GM12878 (cell line): ENCODE measurements around the gene GYS2. TPM values are rescaled to one million over a fixed set of nuclear protein-coding genes. Genes with fewer than 3 reads are reported as not detected.

Experiments used
- polyA plus RNA-seq, 11 experiments: library from polyadenylated mRNA; depleted of rRNA in 4 of 11; unstranded in 6 of 11; stranded (reverse) in 5 of 11; fragments of >200 nt; fragmentation: Nextera tagmentation in 4 of 11; fragmentation: Illumina TruSeq in 1 of 11; extraction: Ambion mirVana in 4 of 11; extraction: Trizol in 1 of 11; gene quantifications; 1 replicate in 1 of 11; 2 replicates in 10 of 11; pipeline versions ENCODE4 v1.2.1 to v1.2.3, GENCODE V29; 2011 to 2016; ENCODE audit warnings: inconsistent platforms in 2 of 11, missing spikeins in 2 of 11, low read depth in 1 of 11
- total RNA-seq, 4 experiments: library from RNA; depleted of rRNA in 3 of 4; stranded (reverse); fragments of >200 nt in 3 of 4; fragmentation: Illumina TruSeq in 1 of 4; extraction: Trizol in 1 of 4; gene quantifications; 2 replicates each; pipeline versions ENCODE4 v1.2.1 to v1.2.3, GENCODE V29; 2013 to 2021

The GYS2 gene
- total and polyA plus RNA-seq, 10 of the 15 experiments (the other 5 are each of a cell fraction or from before 2014, with no cell fraction given) = not detected

Other genes with a start within 250 kb of the GYS2 start
- gene IAPP, start 231.9 kb downstream of the GYS2 start, total RNA-seq (2014; rRNA removed) = not detected in 2 replicates
- gene IAPP, start 231.9 kb downstream of the GYS2 start, total RNA-seq (2014; rRNA removed; fragmentation: Illumina TruSeq; extraction: Trizol) = not detected in 2 replicates
- not detected in 2 replicates for gene IAPP, start 231.9 kb downstream of the GYS2 start, total RNA-seq (2021)
- gene IAPP, start 231.9 kb downstream of the GYS2 start, polyA plus RNA-seq (2011; rRNA removed) = not detected in 2 replicates
- not detected in 2 replicates for gene IAPP, start 231.9 kb downstream of the GYS2 start, polyA plus RNA-seq (2014; fragmentation: Illumina TruSeq; extraction: Trizol)
- gene IAPP, start 231.9 kb downstream of the GYS2 start, polyA plus RNA-seq (2014; fragmentation: Nextera tagmentation; extraction: Ambion mirVana) = not detected
- not detected in 2 replicates for gene IAPP, start 231.9 kb downstream of the GYS2 start, polyA plus RNA-seq (2014; rRNA removed)
- gene IAPP, start 231.9 kb downstream of the GYS2 start, polyA plus RNA-seq (2016; fragmentation: Nextera tagmentation; extraction: Ambion mirVana) = not detected
- 11.0 and 15.3 TPM in 2 replicates for gene PYROXD1, start 167.2 kb downstream of the GYS2 start, total RNA-seq (2014; rRNA removed)
- gene PYROXD1, start 167.2 kb downstream of the GYS2 start, total RNA-seq (2014; rRNA removed; fragmentation: Illumina TruSeq; extraction: Trizol) = 16.3 and 18.2 TPM in 2 replicates
- gene PYROXD1, start 167.2 kb downstream of the GYS2 start, total RNA-seq (2021) = 18.6 and 20.1 TPM in 2 replicates
- gene PYROXD1, start 167.2 kb downstream of the GYS2 start, polyA plus RNA-seq (2011; rRNA removed) = 22.4 and 38.2 TPM in 2 replicates
- gene PYROXD1, start 167.2 kb downstream of the GYS2 start, polyA plus RNA-seq (2014; fragmentation: Illumina TruSeq; extraction: Trizol) = 19.1 and 22.9 TPM in 2 replicates
- 10 to 100 TPM; 11.6 to 18.0 TPM for gene PYROXD1, start 167.2 kb downstream of the GYS2 start, polyA plus RNA-seq (2014; fragmentation: Nextera tagmentation; extraction: Ambion mirVana)
- 11.9 and 13.5 TPM in 2 replicates for gene PYROXD1, start 167.2 kb downstream of the GYS2 start, polyA plus RNA-seq (2014; rRNA removed)
- gene PYROXD1, start 167.2 kb downstream of the GYS2 start, polyA plus RNA-seq (2016; fragmentation: Nextera tagmentation; extraction: Ambion mirVana) = 10 to 100 TPM; 26.8 to 28.3 TPM
- gene RECQL, start 103.2 kb downstream of the GYS2 start, total RNA-seq (2014; rRNA removed) = 60.2 and 71.2 TPM in 2 replicates
- gene RECQL, start 103.2 kb downstream of the GYS2 start, total RNA-seq (2014; rRNA removed; fragmentation: Illumina TruSeq; extraction: Trizol) = 112 and 113 TPM in 2 replicates
- 64.2 and 65.2 TPM in 2 replicates for gene RECQL, start 103.2 kb downstream of the GYS2 start, total RNA-seq (2021)
- 47.4 and 74.2 TPM in 2 replicates for gene RECQL, start 103.2 kb downstream of the GYS2 start, polyA plus RNA-seq (2011; rRNA removed)
- gene RECQL, start 103.2 kb downstream of the GYS2 start, polyA plus RNA-seq (2014; fragmentation: Illumina TruSeq; extraction: Trizol) = 88.6 and 104 TPM in 2 replicates
- gene RECQL, start 103.2 kb downstream of the GYS2 start, polyA plus RNA-seq (2014; fragmentation: Nextera tagmentation; extraction: Ambion mirVana) = 10 to 100 TPM; 59.4 to 76.5 TPM
- gene RECQL, start 103.2 kb downstream of the GYS2 start, polyA plus RNA-seq (2014; rRNA removed) = 42.9 and 54.0 TPM in 2 replicates
- 100 to 1,000 TPM; 120 to 130 TPM for gene RECQL, start 103.2 kb downstream of the GYS2 start, polyA plus RNA-seq (2016; fragmentation: Nextera tagmentation; extraction: Ambion mirVana)
- 18.3 and 23.7 TPM in 2 replicates for gene GOLT1B, start 103.1 kb downstream of the GYS2 start, total RNA-seq (2014; rRNA removed)
- gene GOLT1B, start 103.1 kb downstream of the GYS2 start, total RNA-seq (2014; rRNA removed; fragmentation: Illumina TruSeq; extraction: Trizol) = 35.7 and 36.7 TPM in 2 replicates
- gene GOLT1B, start 103.1 kb downstream of the GYS2 start, total RNA-seq (2021) = 28.7 and 33.5 TPM in 2 replicates
- gene GOLT1B, start 103.1 kb downstream of the GYS2 start, polyA plus RNA-seq (2011; rRNA removed) = 28.7 and 45.5 TPM in 2 replicates
- 29.1 and 47.3 TPM in 2 replicates for gene GOLT1B, start 103.1 kb downstream of the GYS2 start, polyA plus RNA-seq (2014; fragmentation: Illumina TruSeq; extraction: Trizol)
- 10 to 100 TPM; 60.0 to 77.4 TPM for gene GOLT1B, start 103.1 kb downstream of the GYS2 start, polyA plus RNA-seq (2014; fragmentation: Nextera tagmentation; extraction: Ambion mirVana)
- 18.4 and 21.0 TPM in 2 replicates for gene GOLT1B, start 103.1 kb downstream of the GYS2 start, polyA plus RNA-seq (2014; rRNA removed)
- gene GOLT1B, start 103.1 kb downstream of the GYS2 start, polyA plus RNA-seq (2016; fragmentation: Nextera tagmentation; extraction: Ambion mirVana) = 10 to 100 TPM; 51.1 to 58.2 TPM
- gene SPX, start 78.6 kb downstream of the GYS2 start, total RNA-seq (2014; rRNA removed) = not detected in 2 replicates
- gene SPX, start 78.6 kb downstream of the GYS2 start, total RNA-seq (2014; rRNA removed; fragmentation: Illumina TruSeq; extraction: Trizol) = not detected in 2 replicates
- 0.11 TPM in 1 of 2 replicates, not detected in the other for gene SPX, start 78.6 kb downstream of the GYS2 start, total RNA-seq (2021)
- 0.05 and 0.12 TPM in 2 replicates for gene SPX, start 78.6 kb downstream of the GYS2 start, polyA plus RNA-seq (2011; rRNA removed)
- gene SPX, start 78.6 kb downstream of the GYS2 start, polyA plus RNA-seq (2014; fragmentation: Illumina TruSeq; extraction: Trizol) = not detected in 2 replicates
- under 1 TPM in 1 of 2 experiments, not detected in 1; 0.05 TPM for gene SPX, start 78.6 kb downstream of the GYS2 start, polyA plus RNA-seq (2014; fragmentation: Nextera tagmentation; extraction: Ambion mirVana)
- not detected in 2 replicates for gene SPX, start 78.6 kb downstream of the GYS2 start, polyA plus RNA-seq (2014; rRNA removed)
- not detected for gene SPX, start 78.6 kb downstream of the GYS2 start, polyA plus RNA-seq (2016; fragmentation: Nextera tagmentation; extraction: Ambion mirVana)
- 800 and 1,059 TPM in 2 replicates for gene LDHB, start 53.0 kb upstream of the GYS2 start, total RNA-seq (2014; rRNA removed)
- 1,225 and 1,228 TPM in 2 replicates for gene LDHB, start 53.0 kb upstream of the GYS2 start, total RNA-seq (2014; rRNA removed; fragmentation: Illumina TruSeq; extraction: Trizol)
- 1,270 and 1,289 TPM in 2 replicates for gene LDHB, start 53.0 kb upstream of the GYS2 start, total RNA-seq (2021)
- gene LDHB, start 53.0 kb upstream of the GYS2 start, polyA plus RNA-seq (2011; rRNA removed) = 1,442 and 2,024 TPM in 2 replicates
- 1,254 and 1,609 TPM in 2 replicates for gene LDHB, start 53.0 kb upstream of the GYS2 start, polyA plus RNA-seq (2014; fragmentation: Illumina TruSeq; extraction: Trizol)
- gene LDHB, start 53.0 kb upstream of the GYS2 start, polyA plus RNA-seq (2014; fragmentation: Nextera tagmentation; extraction: Ambion mirVana) = 1,000 to 10,000 TPM; 3,645 to 3,692 TPM
- 902 and 986 TPM in 2 replicates for gene LDHB, start 53.0 kb upstream of the GYS2 start, polyA plus RNA-seq (2014; rRNA removed)
- gene LDHB, start 53.0 kb upstream of the GYS2 start, polyA plus RNA-seq (2016; fragmentation: Nextera tagmentation; extraction: Ambion mirVana) = 1,000 to 10,000 TPM; 1,711 to 1,747 TPM
- not detected in 2 replicates for gene KCNJ8, start 169.9 kb upstream of the GYS2 start, total RNA-seq (2014; rRNA removed)
- gene KCNJ8, start 169.9 kb upstream of the GYS2 start, total RNA-seq (2014; rRNA removed; fragmentation: Illumina TruSeq; extraction: Trizol) = not detected in 2 replicates
- not detected in 2 replicates for gene KCNJ8, start 169.9 kb upstream of the GYS2 start, total RNA-seq (2021)
- gene KCNJ8, start 169.9 kb upstream of the GYS2 start, polyA plus RNA-seq (2011; rRNA removed) = not detected in 2 replicates
- not detected in 2 replicates for gene KCNJ8, start 169.9 kb upstream of the GYS2 start, polyA plus RNA-seq (2014; fragmentation: Illumina TruSeq; extraction: Trizol)
- gene KCNJ8, start 169.9 kb upstream of the GYS2 start, polyA plus RNA-seq (2014; fragmentation: Nextera tagmentation; extraction: Ambion mirVana) = not detected
- gene KCNJ8, start 169.9 kb upstream of the GYS2 start, polyA plus RNA-seq (2014; rRNA removed) = not detected in 2 replicates
- not detected for gene KCNJ8, start 169.9 kb upstream of the GYS2 start, polyA plus RNA-seq (2016; fragmentation: Nextera tagmentation; extraction: Ambion mirVana)